RCC 7860 (cell line): ENCODE results near the gene ARSA.
A peak's percentile ranks its signal among the peaks of the same experiment; 100 is the strongest.
"Not testable (repeated sequence)": the region's sequence is repeated elsewhere in the genome, so short reads cannot be mapped to it uniquely, and the experiment has no call there.

Experiments used
- DNase-seq: peaks from one replicate; pipeline ENCODE4 v3.0.0-alpha.2; 2015; ENCODE audit warnings: low spot score
- FAIRE-seq: peaks from 2 replicates; lab custom pipeline; 2012; peaks lifted over from hg19 to GRCh38; lab: Jason Lieb, UNC

The ARSA gene

DNA sequence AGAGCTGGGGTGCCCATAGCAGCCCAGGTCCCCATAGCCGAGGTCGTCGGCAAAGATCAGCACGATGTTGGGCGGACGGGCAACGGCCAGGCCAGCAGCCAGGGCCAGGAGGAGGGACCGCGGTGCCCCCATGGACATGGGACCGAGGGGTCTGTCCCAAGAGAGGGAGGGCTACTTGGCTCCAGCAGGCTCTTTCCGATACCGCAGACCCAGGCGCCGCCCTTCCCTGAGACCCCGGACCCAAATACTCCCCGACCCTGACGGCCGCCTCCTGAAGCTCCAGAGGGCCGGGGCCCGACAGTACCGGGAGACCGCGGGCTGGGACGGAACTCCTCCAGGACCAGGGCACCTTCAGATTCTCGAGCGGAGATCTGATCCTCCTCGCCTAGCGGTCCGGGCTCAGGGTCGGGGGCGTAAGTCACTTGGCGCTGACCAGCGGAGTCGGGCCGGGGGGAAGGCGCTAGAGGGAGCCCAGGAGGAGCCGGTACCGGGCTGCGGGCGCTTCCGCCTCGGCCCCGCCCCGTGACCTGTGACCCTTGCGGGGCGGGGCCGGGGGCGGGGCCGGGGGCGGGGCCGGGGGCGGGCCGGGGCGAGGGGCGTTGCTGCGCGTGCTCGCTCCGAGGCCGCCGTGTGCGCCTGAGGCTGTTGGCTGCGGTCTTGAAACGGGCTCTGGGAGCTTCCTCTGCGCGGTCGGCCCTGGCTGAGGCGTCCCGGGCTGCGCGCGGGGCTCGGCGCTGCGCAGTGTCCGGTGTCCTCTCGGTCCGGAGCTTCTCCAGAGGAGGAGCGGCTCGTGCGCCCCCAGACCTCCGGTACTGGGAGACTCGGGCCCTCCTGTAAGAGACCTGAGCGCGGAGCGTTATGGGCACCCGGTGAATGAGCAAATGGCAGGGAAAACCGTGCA is at the start of gene ARSA:
Gene ARSA (minus strand): TSS at position 511 of the 901 bp plus-strand sequence. CDS start 373 bp downstream, at position 138.
- FAIRE-seq, result no peak
- peak; percentile 61 for DNase-seq

DNA sequence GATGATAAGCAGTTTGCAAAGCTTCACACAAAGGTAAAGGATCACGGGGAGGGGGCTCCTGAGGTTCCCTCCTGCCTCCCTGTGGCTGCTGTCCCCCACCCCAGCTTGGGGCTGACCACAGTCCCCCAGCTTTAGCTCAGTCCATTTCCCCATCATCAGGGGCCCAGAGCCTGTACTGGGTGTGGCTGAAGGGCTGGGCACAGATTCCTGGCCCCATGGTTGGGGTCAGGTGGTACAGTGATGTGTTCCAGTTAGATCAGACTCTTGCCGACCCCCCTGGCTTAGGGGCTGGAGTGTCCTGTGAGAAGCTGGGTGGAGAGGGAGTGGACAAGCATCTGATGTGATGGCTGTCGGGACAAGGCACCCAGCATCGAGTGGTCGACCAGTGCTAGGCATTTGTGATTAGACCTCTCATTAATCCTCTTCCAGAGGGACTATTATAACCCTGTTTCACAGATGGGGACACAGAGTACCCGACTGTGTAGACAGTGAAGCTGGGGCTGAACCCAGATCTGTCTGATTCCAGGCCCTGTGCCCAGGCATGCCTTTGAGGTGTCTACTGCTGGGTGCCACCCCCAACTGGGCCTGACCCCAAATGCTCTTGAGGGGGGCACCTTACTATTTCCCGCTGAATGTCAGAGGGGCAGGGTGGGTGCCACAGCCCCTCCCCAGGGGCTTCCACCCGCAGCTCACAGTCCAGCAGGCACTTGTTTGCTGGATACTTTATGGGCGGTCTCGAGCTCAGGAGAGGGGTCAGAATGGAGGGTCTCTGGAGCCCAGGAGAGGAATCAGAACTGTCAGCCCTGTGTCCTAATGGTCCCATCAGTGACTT is 48.9 kb upstream of the ARSA start:
- DNase-seq (no peak), FAIRE-seq (no peak)

- DNase-seq (no peak), FAIRE-seq (no peak)
These were observed 48.3 kb upstream of the ARSA start for GRCh38 chr22:50676180-50676636.

GRCh38 chr22:50675553-50676179 is 47.7 kb upstream of the ARSA start:
- DNase-seq (no peak), FAIRE-seq (no peak)

- DNase-seq (no peak), FAIRE-seq (no peak)
These were observed 46.9 kb upstream of the ARSA start for GRCh38 chr22:50674606-50675552.

DNA sequence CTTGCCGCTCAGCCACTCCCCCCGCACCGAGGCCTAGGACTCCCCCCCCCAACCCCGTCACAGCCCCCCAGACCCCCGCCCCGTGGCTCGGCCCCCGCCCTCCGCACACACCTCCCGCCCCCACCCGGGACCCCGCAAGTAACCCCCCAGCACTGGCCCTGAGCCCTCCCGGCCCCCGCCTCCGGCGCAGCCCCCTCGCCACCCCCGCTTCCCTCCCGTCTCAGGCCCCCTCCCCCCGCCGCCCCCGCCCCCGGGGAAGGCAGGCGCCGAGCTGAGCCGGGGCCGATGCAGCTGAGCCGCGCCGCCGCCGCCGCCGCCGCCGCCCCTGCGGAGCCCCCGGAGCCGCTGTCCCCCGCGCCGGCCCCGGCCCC is 46.2 kb upstream of the ARSA start:
- no peak for FAIRE-seq
- DNase-seq, result no peak

DNA sequence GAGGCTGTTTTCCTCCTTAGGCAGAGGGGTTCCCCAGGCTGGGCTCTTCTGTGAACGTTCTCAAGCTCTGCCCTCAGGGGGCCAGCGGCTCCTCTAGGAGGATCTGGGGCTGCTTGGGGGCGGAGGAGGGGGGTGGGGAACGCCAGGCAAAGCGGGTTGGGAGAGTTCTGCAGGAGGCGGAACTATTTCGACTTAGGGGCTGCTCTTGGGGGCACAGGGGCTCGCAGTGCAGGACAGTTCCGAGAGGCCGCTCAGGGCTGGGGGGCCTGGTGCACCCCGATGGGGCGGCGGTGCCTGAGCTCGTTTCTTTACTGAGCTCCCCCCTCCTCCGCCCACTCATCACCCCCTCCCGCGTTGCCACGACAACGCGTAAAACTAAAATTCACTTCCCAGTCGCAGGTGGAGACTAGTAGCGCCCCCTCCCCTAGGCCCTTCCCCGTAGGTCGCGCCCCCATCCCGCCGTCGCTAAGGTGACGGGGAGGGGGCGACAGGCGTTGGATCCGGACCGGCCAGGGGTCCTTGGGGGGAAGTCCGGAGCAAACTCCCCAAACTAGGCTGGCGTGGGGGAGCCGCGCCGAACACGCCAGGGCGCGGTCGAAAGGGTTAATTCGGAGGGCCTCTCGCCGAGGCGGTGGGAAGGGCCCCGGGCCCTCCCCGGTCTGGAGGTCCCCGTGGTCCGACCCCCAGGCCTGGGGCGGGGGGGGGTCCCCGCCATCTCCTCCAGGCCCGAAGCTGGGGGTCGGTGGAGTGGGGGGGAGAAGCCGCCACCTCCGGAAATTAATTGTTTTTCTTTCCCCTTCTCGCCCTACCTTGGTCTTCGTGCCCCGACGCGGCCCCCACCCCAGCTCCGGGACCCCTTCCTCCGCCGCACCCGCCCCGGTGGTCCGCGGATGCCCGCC is 45.5 kb upstream of the ARSA start:
- DNase-seq (no peak), FAIRE-seq (no peak)

DNA sequence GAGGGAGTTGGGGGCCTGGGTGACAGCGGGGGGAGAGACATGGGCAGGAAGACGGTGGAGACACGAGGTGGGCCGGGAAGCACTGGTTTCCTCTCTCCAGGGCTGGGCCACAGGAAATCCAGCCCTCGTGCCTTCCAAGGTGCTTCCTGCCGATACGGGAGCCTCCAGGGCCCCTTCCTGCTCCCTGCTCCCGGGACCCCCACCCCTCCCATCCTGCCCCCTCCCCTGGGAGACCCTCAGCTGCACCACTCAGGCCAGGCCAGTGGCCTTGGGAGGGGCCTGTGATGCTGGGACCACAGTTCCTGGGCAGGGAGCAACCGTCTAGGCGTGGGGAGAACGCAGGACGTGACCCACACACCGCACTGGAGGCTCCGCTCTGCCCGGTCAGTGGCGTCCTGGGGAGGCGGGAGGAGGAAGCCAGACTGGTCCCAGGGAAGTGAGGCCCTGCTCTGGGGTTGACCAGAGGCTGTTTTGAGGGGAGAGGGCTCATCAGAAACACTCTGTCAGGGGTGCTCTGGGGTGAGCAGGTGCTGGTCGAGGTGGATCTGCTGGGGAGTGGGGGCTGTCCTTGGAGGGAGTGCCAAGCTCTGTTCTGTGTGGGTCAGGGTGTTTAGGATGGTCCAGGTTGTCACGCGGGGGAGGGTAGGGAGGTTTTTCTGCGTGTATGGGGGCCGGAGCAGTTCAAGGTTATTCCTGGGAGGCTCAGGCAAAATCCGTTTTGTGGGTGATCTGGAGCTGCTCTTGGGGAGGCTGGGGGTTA is 44.7 kb upstream of the ARSA start, which contains the start of gene SHANK3:
Gene SHANK3 (plus strand): TSS at position 353 of the 760 bp plus-strand sequence.
- DNase-seq (no peak), FAIRE-seq (no peak)

GRCh38 chr22:50672041-50672440 is 44.1 kb upstream of the ARSA start:
- FAIRE-seq (no peak), DNase-seq (no peak)

DNA sequence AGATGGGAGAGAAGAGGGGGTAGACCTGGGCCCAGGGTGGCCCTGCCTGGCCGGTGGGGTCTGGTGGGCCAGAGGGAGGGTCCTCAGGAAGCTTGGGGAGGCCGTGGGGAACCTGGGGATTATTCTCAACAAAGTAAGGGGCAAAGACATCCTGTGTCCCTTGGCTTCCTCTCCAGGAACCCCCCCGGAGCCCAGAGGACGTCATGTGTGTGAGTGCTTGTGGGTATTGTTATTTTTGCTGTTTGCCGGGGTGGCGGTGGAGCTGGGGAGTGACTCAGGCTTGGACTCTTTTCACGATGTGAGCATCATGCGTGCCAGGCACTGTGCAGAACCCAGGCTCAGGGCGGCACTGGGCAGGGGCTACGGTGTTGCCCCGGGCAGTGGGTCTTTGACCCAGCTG is 43.7 kb upstream of the ARSA start:
- DNase-seq, result no peak
- FAIRE-seq, result no peak

DNA sequence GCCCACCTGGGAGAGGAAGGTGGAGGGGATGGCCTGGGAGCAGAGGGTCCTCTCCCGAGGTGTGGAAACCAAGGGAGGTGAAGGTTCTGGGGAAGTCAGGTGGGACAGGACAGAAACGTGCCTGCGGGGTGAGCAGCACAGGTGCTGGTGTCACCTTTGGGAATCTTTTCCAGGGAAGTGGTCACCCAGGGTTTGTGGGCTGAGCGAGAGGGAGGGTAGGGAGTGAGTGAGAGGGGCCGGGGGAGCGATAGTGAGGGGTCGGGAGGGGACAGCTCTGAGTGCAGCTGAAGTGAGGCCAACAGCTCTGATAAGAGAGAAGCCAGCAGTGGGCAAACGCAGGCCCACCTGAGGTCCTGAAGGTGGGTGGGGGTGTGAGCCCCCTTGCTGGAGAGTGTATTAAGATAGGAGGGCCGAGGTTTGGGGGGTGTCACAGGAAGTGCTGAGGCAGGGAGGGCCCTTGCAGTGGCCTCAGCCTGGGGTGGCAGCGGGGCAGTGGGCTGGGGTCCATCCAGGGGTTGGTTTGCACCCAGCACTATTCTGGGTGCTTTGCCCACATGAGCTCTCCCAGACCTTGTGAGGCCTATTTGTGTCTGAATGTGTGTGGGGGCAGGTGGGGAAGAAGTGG is 43.1 kb upstream of the ARSA start:
- DNase-seq, result no peak
- FAIRE-seq, result no peak

DNA sequence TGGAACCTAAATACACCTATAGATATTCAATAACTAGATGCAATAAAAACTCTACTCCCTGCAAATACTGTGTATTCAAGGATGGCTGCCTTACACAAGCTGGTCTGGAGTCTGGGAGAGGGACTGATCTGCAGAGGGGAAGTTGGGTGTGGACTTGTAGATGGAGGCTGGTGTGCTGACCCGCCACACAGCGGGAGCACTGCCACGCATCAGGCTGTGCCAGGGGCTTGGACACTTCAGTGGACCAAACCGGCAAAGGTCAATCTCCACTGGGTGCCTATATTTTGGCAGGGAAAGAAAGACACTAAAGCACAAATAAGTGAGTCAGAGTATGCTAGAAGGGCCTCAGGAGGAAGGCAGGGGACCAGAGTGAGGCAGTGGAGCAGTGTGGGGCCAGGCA is 42.6 kb upstream of the ARSA start:
- no peak for FAIRE-seq

DNA sequence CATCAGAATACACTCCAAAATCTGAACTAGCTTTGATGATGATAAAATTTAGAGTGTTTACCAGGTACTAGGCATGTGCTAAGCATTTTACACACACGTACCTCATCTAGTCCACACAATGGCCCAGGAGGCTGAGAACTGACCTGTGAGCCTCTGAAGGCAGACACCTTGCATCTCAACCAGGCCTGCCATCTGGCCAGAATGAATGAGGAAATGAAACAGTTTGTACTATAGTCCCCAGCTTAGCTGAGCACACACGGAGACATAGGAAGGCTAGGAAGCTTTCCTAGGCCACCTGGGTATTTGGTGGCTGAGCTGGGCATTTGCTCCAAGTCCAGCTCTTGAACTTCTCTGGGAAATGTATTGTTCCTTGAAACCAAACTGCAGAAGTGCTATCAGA is 37.8 kb upstream of the ARSA start:
- FAIRE-seq, result no peak
- no peak for DNase-seq

More for the DNA sequence above, 42.6 kb upstream of the ARSA start:
- DNase-seq, result no peak

DNA sequence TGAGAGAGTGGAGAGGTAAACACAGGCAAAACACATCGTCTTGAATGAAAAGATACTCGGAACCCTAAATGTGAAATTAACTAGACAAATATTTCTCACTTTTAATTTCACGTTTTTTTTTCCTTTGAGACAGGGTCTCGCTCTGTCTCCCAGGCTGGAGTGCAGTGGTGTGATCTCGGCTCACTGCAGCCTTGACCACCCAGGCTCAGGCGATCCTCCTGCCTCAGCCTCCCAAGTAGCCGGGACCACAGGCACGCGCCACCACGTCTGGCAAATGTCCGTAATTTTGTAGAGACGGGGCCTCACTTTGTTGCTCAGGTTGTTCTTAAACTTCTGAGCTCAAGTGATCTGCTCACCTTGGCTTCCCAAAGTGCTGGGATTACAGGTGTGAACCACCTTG is 37.3 kb upstream of the ARSA start:
- no peak for FAIRE-seq

GRCh38 chr22:50660306-50660705 is 32.4 kb upstream of the ARSA start:
- FAIRE-seq (no peak), DNase-seq (no peak)

More for the DNA sequence above, 37.3 kb upstream of the ARSA start:
- no peak for DNase-seq

- not testable (repeated sequence) for DNase-seq, FAIRE-seq
These were observed 31.8 kb upstream of the ARSA start for GRCh38 chr22:50659711-50660110.

DNA sequence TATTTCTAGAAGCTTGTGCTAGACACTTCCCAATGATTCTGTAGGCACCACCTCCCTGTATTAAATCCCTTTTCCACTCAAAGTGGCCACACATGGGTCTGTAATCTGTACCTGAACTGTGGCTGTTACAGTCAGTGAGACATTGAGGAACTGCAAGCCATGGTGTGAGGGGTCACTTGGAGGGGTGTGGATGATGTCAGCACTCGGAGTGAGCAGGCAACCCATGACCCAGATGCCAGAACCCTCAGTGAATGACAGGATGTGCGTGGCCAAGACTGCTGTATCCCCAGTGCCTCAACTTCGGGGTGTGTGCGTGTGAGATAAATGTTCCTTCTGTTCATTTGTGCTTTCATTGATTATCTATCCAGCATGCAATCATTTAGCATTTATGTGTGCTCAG is 30.0 kb upstream of the ARSA start:
- no peak for DNase-seq

More for the DNA sequence above, 30.0 kb upstream of the ARSA start:
- FAIRE-seq, result no peak
